Brain microvascular endothelial cell (primary cell): ENCODE data around the gene GORASP1.
A peak's percentile ranks its signal among the peaks of the same experiment; 100 is the strongest.

Experiments used
- DNase-seq: peaks from one replicate; pipeline ENCODE4 v3.0.0-alpha.2; 2020
- H3K27ac ChIP-seq: fragments of 250-450 bp; sonication (Bioruptor Pico); 2 replicates; pipeline ENCODE4 v1.5.1; 2020; ENCODE audit warnings: mild to moderate bottlenecking, moderate library complexity
- H3K27me3 ChIP-seq: fragments of 250-450 bp; sonication (Bioruptor Pico); replicated peaks from 2 replicates; pipeline ENCODE4 v1.5.1; 2020; ENCODE audit warnings: mild to moderate bottlenecking
- H3K36me3 ChIP-seq: fragments of 250-450 bp; sonication (Bioruptor Pico); replicated peaks from 2 replicates; pipeline ENCODE4 v1.5.1; 2020; ENCODE audit warnings: mild to moderate bottlenecking
- H3K4me3 ChIP-seq: 2 replicates; pipeline ENCODE4 v1.5.1; 2011; ENCODE audit warnings: low read depth, mild to moderate bottlenecking, control low read depth, low read length, moderate library complexity
- CTCF ChIP-seq: IDR thresholded peaks from 2 replicates; pipeline ENCODE4 v1.5.1; 2011; ENCODE audit warnings: low read depth, mild to moderate bottlenecking, moderate library complexity, low read length, control low read depth, inconsistent platforms; ENCODE audit errors: missing control alignments
- in situ Hi-C: cut with HindIII; loops from 2 replicates; pipeline ENCODE4 v1.10.0; 2017; ENCODE audit warnings: low sequenced_read_pairs, low pct_ligation_motif_present

Gene GORASP1

DNA sequence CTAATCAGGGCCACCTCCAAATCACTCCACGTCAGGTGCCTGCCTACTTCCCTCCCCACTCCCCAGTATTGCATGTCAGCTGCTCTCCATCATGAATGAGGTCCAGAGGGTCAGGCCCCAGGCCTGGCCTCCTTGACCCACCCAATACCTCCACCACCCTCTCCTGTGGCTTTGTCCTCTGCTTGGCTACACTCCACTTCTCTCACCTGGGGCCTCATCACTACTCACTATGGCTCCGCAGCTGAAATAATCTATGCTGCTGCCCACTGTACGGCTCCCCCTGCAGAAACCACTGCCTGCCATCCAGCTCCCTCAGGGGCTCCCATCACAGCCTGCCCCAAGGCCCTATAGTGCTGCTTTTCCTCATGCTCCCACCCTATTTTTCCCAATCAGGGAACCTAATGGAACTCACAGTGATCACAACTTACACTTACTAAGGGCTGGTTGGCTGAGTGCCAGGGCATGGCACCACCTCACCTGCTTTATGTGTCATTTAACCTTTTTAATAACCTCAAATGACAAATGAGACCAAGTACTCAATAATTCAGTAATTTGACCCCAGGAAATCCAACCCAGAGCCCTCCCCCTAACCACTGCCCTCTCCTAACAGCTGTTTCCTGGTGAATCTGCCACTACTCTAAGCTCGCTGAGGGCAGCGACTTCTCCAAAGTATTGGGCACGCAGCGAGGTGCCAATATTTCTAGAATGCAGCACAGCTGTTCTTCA is 2.3 kb downstream of the GORASP1 start:
- no peak for TF ChIP-seq CTCF
- in situ Hi-C loops: loop anchor here (25.0 kb wide), 1 partner anchor 182 kb away; the partner anchor contains the start of gene CX3CR1
- DNase-seq: no peak
- Histone ChIP-seq H3K4me3 (no peak overlapping the region), H3K27ac (no peak overlapping the region), H3K27me3 (no peaks in the 10 kb centered on the region), H3K36me3 (peaks cover 13% of the 10 kb centered on the region)

DNA sequence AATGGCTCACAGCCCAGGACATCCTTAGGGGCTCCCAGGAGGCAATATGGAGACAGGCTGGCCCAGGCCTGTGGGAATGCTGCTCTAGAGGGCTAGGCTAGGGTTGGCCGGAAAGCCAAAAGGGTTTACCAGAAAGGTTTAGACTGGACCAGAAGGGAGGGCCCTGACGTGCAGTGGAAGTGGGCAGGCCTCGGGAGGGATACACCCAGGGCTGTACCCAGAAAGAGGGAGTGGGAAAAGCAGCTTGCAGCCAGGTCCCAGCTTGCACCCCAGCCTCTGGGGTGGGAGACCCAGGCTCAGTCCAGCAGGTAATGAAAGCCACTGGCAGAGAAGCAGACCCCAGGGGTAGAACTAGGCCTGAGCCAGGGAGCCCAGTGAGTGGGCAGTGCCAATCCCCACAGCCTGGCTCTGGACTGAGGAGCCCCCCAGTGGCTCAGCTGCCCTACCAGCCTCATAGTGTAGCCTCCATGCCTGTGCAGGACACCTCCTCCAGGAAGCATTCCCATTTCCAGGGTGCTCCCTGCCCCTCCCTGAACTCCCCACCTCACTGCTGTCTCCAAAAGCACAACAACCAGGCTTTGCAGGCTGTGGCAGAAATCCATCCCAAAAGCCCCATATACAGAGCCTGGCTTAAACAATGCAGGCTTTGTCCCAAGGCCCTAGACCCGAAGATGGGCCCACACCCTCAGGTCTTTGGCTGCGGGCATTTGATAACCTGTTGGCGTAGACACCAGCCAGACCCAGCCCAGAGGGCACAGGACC is 3.5 kb downstream of the GORASP1 start:
- TF ChIP-seq CTCF: no peak
- Histone ChIP-seq H3K27me3 (no peaks in the 10 kb centered on the region), H3K27ac (no peak overlapping the region), H3K36me3 (peaks cover 21% of the 10 kb centered on the region), H3K4me3 (no peak overlapping the region)
- in situ Hi-C loops: loop anchor here (25.0 kb wide), 1 partner anchor 183 kb away; the partner anchor contains the start of gene CX3CR1
- DNase-seq: no peak

- DNase-seq: no peak
- peaks cover 28% of the 10 kb centered on the region for H3K36me3 ChIP-seq
- no peak overlapping the region for H3K4me3 ChIP-seq
- TF ChIP-seq CTCF: peak; percentile 27
- in situ Hi-C loops: loop anchor here (25.0 kb wide), 1 partner anchor 184 kb away; the partner anchor contains the start of gene CX3CR1
- no peak overlapping the region for H3K27ac ChIP-seq
- H3K27me3 ChIP-seq: no peaks in the 10 kb centered on the region
Measured at GRCh38 chr3:39103324-39103693, 4.1 kb downstream of the GORASP1 start.

DNA sequence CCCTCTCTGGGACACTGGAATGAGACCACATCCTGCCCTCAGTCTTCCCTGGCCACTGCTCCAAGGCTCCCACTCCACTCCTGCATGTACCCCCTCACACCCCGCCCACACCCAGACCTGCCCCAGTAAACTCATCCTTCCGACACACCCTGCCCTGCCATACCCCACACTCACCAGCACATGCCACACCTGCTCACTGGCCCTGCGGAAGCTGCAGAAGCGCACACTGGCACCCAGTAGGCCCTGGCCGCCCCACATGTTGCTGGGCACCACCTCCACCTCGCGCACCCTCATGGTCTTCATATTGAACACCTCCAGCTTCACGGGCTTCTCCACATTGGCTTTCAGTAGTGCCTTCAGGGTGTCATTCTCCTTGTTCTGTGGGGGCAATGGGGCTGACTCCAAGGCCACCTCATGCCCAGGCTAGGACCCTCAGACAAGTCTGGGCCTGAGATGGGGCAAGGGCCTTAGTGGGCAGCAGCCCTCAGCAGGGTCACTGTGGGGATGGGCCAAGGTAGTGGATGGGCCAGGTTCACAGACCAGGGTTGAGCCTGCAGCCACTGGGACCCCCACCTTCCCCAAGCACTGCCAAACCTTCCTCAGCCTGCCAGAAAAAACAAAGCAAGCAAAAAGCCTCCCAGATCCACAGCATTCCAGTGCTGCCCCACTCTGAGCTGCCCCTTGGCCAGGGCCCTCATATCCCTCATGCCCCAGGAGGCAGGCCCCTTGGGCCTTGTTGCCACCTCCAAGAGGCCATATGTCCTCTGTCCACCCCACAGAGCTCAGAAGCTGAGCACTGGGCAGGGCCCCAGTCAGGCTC is 4.7 kb downstream of the GORASP1 start:
- TF ChIP-seq CTCF: no peak
- in situ Hi-C loops: loop anchor here (25.0 kb wide), 1 partner anchor 185 kb away; the partner anchor contains the start of gene CX3CR1
- Histone ChIP-seq H3K27me3 (no peaks in the 10 kb centered on the region), H3K27ac (no peak overlapping the region), H3K36me3 (peaks cover 34% of the 10 kb centered on the region), H3K4me3 (no peak overlapping the region)
- DNase-seq: no peak

DNA sequence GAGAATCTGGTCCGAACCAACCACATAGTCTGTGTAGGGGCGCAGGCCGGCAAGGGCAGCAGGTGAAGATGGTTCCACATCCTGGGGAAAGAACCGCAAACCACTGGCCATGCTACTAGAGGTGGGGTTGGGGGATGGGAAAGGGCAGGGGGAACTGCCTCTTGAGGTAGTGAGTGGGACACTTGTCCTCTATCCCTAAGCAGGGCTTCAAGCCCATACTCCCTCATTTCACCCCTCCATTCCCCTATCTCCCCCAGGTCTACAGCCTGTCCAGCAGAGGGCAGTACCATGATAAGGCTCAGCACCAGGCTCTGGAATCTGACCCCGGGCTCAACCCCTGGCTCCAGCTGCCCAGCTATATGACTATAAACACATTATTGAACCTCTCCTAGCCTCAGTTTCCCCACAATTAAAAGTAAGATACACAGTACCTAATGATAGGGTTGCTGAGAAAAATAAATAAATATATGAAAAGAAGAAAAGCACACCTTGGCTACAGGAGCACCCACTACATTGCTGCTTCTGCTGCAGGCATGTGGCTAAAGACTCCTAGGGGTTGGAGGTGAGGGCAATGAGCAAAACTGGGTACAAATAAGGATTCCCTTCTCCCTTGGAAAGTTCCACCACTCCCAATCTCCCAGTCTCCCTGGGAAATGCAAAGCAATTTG is 6.3 kb downstream of the GORASP1 start:
- Histone ChIP-seq H3K27ac (no peak overlapping the region), H3K36me3 (peaks cover 34% of the 10 kb centered on the region), H3K27me3 (no peaks in the 10 kb centered on the region), H3K4me3 (no peak overlapping the region)
- no peak for DNase-seq
- in situ Hi-C loops: loop anchor here (25.0 kb wide), 1 partner anchor 186 kb away; the partner anchor contains the start of gene CX3CR1
- peak; percentile 86 for TF ChIP-seq CTCF
